Measurements from ENCODE around the gene OSTC. TPM values are rescaled to one million over a fixed set of nuclear protein-coding genes. Genes with fewer than 3 reads are reported as not detected.

Gene OSTC
- total RNA-seq: 10 to 100 TPM; 66.8 to 86.4 (median 76.9) TPM
- long read RNA-seq, transcript OSTC-201 (4 exons, 1,077 nt): major isoform, 54 of 57 reads
- long read RNA-seq, partial matches to known transcripts: 1 of 57 reads
- long read RNA-seq, other reads (novel, unspliced or antisense): 1 of 57 reads

DNA sequence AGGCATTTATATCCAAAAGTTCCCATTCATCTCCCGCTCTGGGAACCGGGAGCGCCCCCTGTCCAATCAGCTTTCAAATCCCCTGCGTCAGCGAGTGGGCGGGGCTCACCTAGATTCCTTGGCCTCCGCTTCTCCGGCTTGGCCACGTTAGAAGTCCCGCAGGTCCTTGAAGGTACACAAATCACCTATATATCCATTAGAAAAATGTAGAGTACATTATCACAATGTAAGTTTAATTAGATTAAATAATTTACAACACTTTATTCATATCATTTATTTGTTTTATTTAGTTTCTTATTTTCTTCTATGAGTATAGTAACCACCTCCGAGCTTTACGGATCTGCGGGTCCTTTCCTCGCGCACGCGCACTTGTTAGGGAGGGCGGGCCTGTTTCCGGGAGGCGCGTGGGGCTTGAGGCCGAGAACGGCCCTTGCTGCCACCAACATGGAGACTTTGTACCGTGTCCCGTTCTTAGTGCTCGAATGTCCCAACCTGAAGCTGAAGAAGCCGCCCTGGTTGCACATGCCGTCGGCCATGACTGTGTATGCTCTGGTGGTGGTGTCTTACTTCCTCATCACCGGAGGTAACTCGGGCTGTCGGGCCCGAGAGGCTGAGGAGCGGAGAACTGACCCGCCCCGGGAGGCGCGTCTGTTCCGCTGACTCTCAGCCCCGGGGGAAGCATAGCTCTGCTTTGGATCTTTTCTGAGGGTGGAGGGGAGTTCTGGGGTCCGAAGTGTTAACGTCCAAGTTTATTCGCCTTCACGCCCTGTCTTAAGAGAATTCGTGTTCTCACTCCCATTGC lies at the start of gene OSTC:
Gene OSTC, plus strand, starts transcription at position 388 of the 802 bp plus-strand sequence. Its CDS starts 57 bp downstream, at position 445.
- Histone ChIP-seq H3K9me3 (no peaks in the 10 kb centered on the region), H3K36me3 (peaks cover 0 to 1% (median 0%) of the 10 kb centered on the region in 4 donors), H3K4me1 (peaks cover 0 to 23% (median 3%) of the 10 kb centered on the region in 4 donors), H3K4me3 (peak within 1 kb of the TSS; percentile 76 to 86 (median 82)), H3K27me3 (no peaks in the 10 kb centered on the region), H3K27ac (peak within 1 kb of the TSS; percentile 82 to 89 (median 86))
- WGBS (ENCODE audit: insufficient coverage, low coverage, low lambda C conversion rate, missing lambda C conversion rate): 0% methylated on average over 36 of the region's 45 CpGs
- intact Hi-C loops (cut with DNase I): no loop called here
- DNase-seq (peak; percentile 96), ATAC-seq (peak; percentile 98)
- TF ChIP-seq CTCF (IDR thresholded peaks at IDR 0.05) (peak in 3 of 4 donors; percentile 14 to 47 (median 46)), POLR2A (IDR thresholded peaks at IDR 0.05) (peak; percentile 69)

DNA sequence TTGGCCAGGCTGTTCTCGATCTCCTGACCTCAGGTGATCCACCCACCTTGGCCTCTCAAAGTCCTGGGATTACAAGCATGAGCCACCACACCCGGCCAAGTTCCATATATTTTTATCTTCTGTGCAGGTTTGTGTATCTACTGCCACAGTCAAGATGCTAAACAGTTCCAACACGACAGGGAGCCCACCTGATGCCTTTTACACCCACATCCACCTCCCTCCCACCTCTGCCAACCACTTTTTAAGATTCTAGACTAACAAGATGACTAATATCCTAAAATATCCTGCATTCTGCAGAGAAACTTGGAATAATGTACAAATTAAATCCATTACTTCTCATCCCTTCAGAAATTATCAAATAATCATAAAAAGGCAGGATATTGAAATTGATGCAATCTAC lies 49.3 kb upstream of the OSTC start:
- H3K27me3 ChIP-seq: no peaks in the 10 kb centered on the region
- no peaks in the 10 kb centered on the region for H3K9me3 ChIP-seq
- no peak overlapping the region for H3K4me3 ChIP-seq
- no peak overlapping the region for H3K27ac ChIP-seq
- H3K36me3 ChIP-seq: no peaks in the 10 kb centered on the region
- H3K4me1 ChIP-seq: no peaks in the 10 kb centered on the region
- DNase-seq: no peak
- intact Hi-C loops (cut with DNase I): no loop called here
- 87% methylated on average over 3 of the region's 3 CpGs for whole genome bisulfite sequencing (ENCODE audit: insufficient coverage, low coverage, low lambda C conversion rate, missing lambda C conversion rate)
- TF ChIP-seq CTCF (IDR thresholded peaks at IDR 0.05): no peak
- ATAC-seq: no peak

GRCh38 chr4:108601532-108601931 lies 48.9 kb upstream of the OSTC start:
- intact Hi-C loops (cut with DNase I): no loop called here
- H3K4me1 ChIP-seq: no peaks in the 10 kb centered on the region
- no peak overlapping the region for H3K4me3 ChIP-seq
- H3K27me3 ChIP-seq: no peaks in the 10 kb centered on the region
- WGBS (ENCODE audit: insufficient coverage, low coverage, low lambda C conversion rate, missing lambda C conversion rate): 58% methylated on average over 1 of the region's 1 CpG
- no peak overlapping the region for H3K27ac ChIP-seq
- H3K36me3 ChIP-seq: no peaks in the 10 kb centered on the region
- ATAC-seq (no peak), DNase-seq (no peak)
- TF ChIP-seq POLR2A (IDR thresholded peaks at IDR 0.05) (no peak), CTCF (IDR thresholded peaks at IDR 0.05) (no peak)
- H3K9me3 ChIP-seq: no peaks in the 10 kb centered on the region

- ATAC-seq (no peak), DNase-seq (no peak)
- intact Hi-C loops (cut with DNase I): no loop called here
- 76% methylated on average over 3 of the region's 3 CpGs for WGBS (ENCODE audit: insufficient coverage, low coverage, low lambda C conversion rate, missing lambda C conversion rate)
- H3K27me3 ChIP-seq: no peaks in the 10 kb centered on the region
- H3K4me1 ChIP-seq: no peaks in the 10 kb centered on the region
- no peak overlapping the region for H3K27ac ChIP-seq
- no peaks in the 10 kb centered on the region for H3K9me3 ChIP-seq
- TF ChIP-seq CTCF (IDR thresholded peaks at IDR 0.05) (no peak), POLR2A (IDR thresholded peaks at IDR 0.05) (no peak)
- no peak overlapping the region for H3K4me3 ChIP-seq
- no peaks in the 10 kb centered on the region for H3K36me3 ChIP-seq
Observed at GRCh38 chr4:108602163-108602562, 48.2 kb upstream of the OSTC start.
